ENCODE results near the gene TBC1D2. TPM values are rescaled to one million over a fixed set of nuclear protein-coding genes. Genes with fewer than 3 reads are reported as not detected.
"Not testable (repeated sequence)": the region's sequence is repeated elsewhere in the genome, so short reads cannot be mapped to it uniquely, and the experiment has no call there.

The TBC1D2 gene, protein sequence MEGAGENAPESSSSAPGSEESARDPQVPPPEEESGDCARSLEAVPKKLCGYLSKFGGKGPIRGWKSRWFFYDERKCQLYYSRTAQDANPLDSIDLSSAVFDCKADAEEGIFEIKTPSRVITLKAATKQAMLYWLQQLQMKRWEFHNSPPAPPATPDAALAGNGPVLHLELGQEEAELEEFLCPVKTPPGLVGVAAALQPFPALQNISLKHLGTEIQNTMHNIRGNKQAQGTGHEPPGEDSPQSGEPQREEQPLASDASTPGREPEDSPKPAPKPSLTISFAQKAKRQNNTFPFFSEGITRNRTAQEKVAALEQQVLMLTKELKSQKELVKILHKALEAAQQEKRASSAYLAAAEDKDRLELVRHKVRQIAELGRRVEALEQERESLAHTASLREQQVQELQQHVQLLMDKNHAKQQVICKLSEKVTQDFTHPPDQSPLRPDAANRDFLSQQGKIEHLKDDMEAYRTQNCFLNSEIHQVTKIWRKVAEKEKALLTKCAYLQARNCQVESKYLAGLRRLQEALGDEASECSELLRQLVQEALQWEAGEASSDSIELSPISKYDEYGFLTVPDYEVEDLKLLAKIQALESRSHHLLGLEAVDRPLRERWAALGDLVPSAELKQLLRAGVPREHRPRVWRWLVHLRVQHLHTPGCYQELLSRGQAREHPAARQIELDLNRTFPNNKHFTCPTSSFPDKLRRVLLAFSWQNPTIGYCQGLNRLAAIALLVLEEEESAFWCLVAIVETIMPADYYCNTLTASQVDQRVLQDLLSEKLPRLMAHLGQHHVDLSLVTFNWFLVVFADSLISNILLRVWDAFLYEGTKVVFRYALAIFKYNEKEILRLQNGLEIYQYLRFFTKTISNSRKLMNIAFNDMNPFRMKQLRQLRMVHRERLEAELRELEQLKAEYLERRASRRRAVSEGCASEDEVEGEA
- 16.3 TPM for total RNA-seq

DNA sequence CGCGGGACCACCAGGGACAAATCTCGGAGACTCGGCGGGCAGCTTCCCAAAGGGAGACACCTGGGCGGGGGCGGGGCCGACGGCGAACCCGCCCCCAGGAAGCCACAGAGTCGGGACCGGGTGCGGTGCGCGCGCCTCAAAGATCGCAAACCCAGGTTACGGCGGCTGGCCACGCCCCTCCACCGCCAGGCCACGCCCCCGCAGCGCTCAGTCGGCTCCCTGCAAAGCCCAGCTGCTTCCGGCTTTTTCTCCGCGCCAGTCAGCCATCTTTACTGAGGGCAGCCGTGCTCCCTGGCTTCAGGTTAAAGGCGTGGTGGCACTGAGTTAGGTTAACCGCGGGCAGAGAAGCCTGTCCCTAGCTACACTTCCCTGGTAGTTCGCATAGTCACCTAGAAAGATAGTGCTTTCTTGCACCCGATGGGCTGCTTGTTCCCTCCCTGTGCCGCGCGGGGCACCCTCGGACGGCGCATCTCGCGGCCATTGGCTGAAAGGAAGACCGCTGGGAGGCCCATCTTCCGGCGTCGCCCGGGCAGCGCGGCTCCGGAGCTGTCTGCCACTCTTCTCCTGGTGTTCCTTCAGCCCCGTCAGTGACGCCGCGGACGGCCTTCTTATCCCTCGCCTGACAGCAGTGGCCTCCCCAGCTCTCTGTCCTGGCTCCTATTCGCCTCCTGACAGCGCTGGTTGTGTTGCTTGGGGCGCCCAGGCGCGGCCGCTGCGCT is at the start of gene TBC1D2:
Gene TBC1D2, minus strand, starts transcription at position 72 of the 719 bp plus-strand sequence. CDS start 108 bp downstream, outside the sequence.
- intact Hi-C loops (cut with DNase I), result loop anchor here (10.0 kb wide), 1 partner anchor 61 kb away; the partner anchor contains the start of gene CORO2A
- peak; percentile 97 for DNase-seq (ENCODE audit: low spot score)
- ATAC-seq, result peak; percentile 98

DNA sequence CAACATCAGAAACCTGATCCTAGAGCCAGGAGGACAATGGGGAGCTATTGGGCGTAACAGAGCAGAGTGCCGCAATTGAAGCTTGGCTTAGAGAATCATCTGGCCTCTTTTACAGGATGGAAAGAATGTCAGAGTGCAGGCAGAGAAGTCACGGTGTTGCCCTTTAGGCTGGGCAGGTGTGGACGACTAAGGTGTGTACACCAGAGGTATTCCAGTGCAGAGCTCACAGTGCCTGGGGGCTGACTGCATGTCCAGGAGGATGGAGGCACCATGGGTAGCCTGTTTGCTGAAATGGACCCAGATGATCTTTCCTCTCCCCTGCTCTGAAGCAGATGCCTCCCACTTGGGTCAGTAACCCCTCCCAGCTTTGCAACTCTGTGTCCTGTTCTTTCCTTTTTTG is 48.9 kb upstream of the TBC1D2 start:
- intact Hi-C loops (cut with DNase I), result no loop called here
- no peak for ATAC-seq
- no peak for DNase-seq (ENCODE audit: low spot score)

GRCh38 chr9:98303633-98304125 is 48.2 kb upstream of the TBC1D2 start:
- DNase-seq (ENCODE audit: low spot score) (no peak), ATAC-seq (no peak)
- intact Hi-C loops (cut with DNase I), result no loop called here

DNA sequence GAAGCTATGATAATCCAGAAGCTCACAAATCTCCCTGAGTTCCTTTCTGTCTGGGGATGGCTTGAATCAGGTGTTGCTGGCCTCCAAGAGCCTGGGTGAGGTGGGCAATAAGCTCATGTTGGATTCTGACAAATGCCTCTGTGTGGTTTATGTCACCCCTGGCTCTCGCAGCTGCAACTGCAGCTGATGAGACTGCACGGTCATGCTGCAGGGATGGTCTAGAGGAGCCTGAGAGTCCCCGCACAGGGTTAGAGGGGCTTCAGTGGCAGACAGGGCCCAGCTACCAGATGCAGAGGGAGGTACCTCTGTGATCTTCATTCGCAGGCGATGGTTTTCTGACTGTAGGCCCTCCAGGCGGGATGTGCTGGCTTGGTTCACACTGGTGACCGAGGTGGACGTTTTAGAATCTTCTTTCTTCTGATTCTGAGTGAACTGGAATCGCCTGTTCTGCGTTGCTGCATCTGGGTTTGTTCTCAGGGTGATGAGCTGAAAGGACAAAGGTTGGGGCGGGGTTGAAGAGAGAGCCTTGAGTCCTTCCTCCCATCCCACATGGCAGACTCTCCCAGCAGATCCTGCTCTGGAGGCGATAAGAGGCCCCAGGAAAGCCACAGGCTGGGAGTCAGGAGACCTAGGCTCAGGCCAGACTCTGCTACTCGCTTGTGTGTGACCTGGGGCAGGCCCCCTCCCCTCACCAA is 47.6 kb upstream of the TBC1D2 start:
- peak; percentile 41 for ATAC-seq
- intact Hi-C loops (cut with DNase I), result no loop called here
- DNase-seq (ENCODE audit: low spot score), result no peak

DNA sequence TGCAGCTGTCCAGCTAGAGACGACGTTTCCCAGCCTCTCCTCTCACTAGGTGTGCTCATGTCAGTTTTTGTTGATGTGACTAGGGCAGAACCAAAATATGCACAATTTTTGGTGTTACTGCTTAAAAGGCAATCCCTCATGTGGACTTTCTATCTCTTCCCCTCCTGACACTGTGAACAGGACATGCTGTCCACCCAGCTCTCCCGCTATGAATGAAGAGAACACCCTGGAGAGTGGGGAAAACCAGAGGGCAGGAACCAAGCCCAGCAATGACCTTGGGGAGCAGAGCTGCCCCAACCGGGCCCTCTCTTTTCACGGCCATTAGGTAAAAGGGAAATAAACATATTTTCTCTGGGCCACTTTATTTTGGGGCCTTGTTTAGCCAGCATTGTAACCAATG is 46.7 kb upstream of the TBC1D2 start:
- DNase-seq (ENCODE audit: low spot score) (no peak), ATAC-seq (peak; percentile 78)
- intact Hi-C loops (cut with DNase I), result no loop called here

DNA sequence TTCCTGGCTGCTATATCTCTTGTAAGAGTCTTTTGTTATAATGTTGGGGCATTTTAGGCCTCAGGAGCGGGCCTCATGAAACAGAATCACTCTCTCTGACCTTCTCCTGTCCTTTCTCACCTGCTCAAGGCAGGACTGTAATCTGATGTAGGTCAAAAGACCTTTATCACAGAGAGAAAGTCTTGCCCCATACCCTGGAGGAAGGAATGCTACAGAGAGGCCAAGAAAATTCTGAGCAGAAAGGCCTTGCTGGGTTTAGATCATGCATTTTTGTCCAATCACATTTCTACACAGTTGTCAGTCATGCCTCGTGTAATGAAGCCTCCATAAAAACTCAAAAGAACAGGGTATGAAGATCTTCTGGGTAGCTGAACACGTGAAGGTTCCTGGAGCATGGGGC is 45.2 kb upstream of the TBC1D2 start:
- intact Hi-C loops (cut with DNase I), result no loop called here
- ATAC-seq (no peak), DNase-seq (ENCODE audit: low spot score) (no peak)

DNA sequence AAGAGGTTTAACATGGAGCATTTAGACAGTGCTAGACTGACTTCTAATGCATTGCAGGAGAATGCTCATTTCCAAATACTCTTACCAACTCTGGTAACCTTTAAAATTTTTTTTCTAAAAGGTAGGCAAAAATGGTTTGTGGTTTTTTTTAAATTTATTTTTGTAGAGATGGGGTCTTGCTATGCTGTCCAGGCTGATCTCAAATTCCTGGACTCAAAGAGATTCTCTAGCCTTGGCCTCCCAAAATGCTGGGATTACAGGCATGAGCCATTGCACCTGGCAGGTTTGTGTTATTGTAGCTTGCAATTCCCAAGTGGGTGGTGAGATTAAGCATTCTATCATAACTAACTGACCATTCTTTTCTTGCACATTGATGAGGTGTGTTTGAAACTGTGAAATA is 43.0 kb upstream of the TBC1D2 start:
- ATAC-seq (no peak), DNase-seq (ENCODE audit: low spot score) (no peak)
- intact Hi-C loops (cut with DNase I), result no loop called here

DNA sequence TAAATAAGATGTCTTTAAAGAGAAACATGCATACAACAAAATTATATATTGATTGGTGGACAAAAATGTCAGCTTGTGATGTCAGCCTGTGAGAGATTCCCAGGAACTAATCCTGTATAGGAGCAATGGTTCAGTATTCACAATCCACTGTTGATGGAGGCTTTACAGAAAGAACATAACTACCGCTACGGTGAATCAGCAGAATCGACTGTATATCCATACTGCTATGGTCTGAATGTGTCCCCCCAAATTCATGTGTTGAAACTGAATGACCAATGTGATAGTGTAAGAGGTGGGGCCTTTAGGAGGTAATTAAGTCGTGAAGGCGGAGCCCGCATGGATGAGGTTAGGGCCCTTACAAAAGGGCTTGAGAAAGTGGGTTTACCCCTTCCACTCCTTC is 40.4 kb upstream of the TBC1D2 start:
- no peak for ATAC-seq
- intact Hi-C loops (cut with DNase I), result no loop called here

DNA sequence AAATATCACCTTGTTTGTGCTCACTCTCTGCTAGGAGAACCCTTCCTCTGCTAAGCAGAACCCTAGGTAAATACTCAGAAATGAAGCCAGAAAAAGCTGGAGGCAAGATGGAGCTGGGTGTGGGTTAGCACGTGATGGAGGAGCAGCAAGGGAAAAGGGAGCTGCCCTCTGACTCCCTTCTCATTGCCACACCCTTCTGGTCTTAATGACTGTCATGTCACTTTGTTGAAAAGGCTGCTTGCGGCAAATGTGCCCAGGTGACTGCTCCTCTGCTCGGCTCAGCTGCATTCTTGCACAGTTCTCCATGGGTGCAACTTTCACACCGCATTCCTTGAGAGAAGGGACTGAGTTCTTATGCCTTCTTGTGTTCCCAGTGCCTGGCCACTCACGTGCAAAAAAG is 36.4 kb upstream of the TBC1D2 start:
- DNase-seq (ENCODE audit: low spot score) (no peak), ATAC-seq (no peak)
- intact Hi-C loops (cut with DNase I), result no loop called here

More for the DNA sequence above, 40.4 kb upstream of the TBC1D2 start:
- no peak for DNase-seq (ENCODE audit: low spot score)

DNA sequence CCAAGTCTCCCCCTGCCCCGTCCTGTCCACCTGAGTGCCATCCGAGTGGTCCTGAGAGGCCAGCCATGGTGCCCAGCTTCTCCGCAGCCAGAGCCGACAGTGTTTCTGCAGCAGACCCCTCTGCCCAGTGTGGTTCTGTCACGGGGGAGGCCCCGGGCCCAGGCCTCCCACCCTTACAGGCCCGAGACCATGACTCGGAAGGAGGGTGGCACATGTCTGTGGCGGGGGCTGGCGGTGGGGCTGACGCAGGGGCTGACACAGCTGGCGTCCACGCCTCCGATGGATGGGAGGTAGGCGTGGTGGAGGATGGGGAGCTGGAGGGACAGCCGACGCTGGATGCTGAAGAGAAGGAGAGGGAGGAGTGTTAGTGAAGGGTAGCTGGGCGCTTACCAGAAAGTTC is 35.0 kb upstream of the TBC1D2 start:
- ATAC-seq (no peak), DNase-seq (ENCODE audit: low spot score) (no peak)
- intact Hi-C loops (cut with DNase I), result no loop called here

GRCh38 chr9:98289614-98290201 is 34.3 kb upstream of the TBC1D2 start:
- ATAC-seq (peak; percentile 24), DNase-seq (ENCODE audit: low spot score) (no peak)
- intact Hi-C loops (cut with DNase I), result no loop called here

GRCh38 chr9:98288881-98289280 is 33.4 kb upstream of the TBC1D2 start:
- no peak for DNase-seq (ENCODE audit: low spot score)
- ATAC-seq, result no peak
- intact Hi-C loops (cut with DNase I), result no loop called here

- ATAC-seq, result no peak
- intact Hi-C loops (cut with DNase I), result no loop called here
These were observed 31.9 kb upstream of the TBC1D2 start for GRCh38 chr9:98287384-98287783.

GRCh38 chr9:98285446-98285845 is 30.0 kb upstream of the TBC1D2 start:
- ATAC-seq, result no peak
- intact Hi-C loops (cut with DNase I), result no loop called here

More at GRCh38 chr9:98287384-98287783, 31.9 kb upstream of the TBC1D2 start:
- no peak for DNase-seq (ENCODE audit: low spot score)

DNA sequence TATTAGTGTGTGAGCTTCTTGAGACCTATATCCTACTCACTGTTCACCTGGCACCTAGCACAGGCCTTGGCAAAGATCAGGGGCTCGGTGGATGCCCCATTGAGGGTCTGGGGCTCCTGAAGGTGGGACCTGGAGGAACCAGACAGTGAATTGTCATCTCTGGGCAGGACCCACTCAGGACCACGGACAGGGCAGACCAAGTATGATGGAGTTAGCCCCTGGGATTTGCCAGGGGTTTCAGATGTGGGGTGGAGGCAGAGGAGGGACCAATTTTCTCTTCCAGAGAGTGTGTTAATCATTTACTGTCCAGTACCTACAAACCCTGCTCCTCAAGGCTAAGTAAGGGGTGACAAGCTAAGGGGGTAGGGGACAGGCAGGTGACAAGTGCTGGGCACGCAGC is 29.3 kb upstream of the TBC1D2 start:
- ATAC-seq (no peak), DNase-seq (ENCODE audit: low spot score) (no peak)
- intact Hi-C loops (cut with DNase I), result no loop called here

More at GRCh38 chr9:98285446-98285845, 30.0 kb upstream of the TBC1D2 start:
- DNase-seq (ENCODE audit: low spot score), result no peak

DNA sequence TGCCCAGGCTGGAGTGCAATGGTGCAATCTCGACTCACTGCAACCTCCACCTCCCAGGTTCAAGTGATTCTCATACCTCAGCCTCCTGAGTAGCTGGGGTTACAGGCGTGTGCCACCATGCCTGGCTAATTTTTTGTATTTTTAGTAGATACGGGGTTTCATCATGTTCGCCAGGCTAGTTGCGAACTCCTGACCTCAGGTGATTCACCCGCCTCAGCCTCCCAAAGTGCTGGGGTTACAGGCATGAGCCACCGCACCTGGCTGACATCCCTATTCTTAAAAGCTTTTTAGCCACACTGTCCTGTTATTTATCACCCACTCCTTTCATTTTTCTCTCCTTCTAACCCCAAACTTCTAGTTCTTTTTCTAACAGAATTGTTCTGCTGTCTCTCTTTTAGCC is 27.7 kb upstream of the TBC1D2 start:
- DNase-seq (ENCODE audit: low spot score); intact Hi-C loops (cut with DNase I): not testable (repeated sequence)

GRCh38 chr9:98281281-98281680 is 25.8 kb upstream of the TBC1D2 start:
- no peak for ATAC-seq

More for the DNA sequence above, 27.7 kb upstream of the TBC1D2 start:
- ATAC-seq, result not testable (repeated sequence)

DNA sequence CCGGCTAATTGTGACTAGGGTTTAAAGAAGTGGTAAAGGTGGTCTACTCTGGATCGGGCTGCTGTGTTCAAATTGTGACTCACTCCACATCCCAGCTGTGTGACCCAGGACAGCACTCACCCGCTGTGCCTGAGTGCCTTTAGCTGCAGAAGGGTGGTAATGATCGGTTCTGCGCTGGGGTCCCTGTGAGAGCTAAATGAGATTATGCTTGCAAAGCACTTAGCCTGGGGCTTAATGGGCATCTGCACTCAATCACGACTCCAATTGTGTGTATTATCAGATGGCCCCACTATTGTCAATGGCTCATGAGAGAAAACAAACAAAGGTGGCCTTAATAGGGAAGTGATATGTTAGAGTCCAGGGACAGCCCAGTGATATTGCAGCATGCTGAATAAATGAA is 25.1 kb upstream of the TBC1D2 start:
- ATAC-seq (no peak), DNase-seq (ENCODE audit: low spot score) (no peak)
- intact Hi-C loops (cut with DNase I), result no loop called here

More at GRCh38 chr9:98281281-98281680, 25.8 kb upstream of the TBC1D2 start:
- intact Hi-C loops (cut with DNase I), result no loop called here
- DNase-seq (ENCODE audit: low spot score), result no peak
